GM12872 (cell line): Measurements from ENCODE around the gene RAB11B.

Experiments used
- TF ChIP-seq, protein P1 (sequence below): IDR thresholded peaks from 3 replicates; pipeline ENCODE4 v1.5.1; 2011; ENCODE audit warnings: low read depth, mild to moderate bottlenecking, low read length, moderate library complexity; ENCODE audit not compliant: insufficient read depth

The RAB11B gene

DNA sequence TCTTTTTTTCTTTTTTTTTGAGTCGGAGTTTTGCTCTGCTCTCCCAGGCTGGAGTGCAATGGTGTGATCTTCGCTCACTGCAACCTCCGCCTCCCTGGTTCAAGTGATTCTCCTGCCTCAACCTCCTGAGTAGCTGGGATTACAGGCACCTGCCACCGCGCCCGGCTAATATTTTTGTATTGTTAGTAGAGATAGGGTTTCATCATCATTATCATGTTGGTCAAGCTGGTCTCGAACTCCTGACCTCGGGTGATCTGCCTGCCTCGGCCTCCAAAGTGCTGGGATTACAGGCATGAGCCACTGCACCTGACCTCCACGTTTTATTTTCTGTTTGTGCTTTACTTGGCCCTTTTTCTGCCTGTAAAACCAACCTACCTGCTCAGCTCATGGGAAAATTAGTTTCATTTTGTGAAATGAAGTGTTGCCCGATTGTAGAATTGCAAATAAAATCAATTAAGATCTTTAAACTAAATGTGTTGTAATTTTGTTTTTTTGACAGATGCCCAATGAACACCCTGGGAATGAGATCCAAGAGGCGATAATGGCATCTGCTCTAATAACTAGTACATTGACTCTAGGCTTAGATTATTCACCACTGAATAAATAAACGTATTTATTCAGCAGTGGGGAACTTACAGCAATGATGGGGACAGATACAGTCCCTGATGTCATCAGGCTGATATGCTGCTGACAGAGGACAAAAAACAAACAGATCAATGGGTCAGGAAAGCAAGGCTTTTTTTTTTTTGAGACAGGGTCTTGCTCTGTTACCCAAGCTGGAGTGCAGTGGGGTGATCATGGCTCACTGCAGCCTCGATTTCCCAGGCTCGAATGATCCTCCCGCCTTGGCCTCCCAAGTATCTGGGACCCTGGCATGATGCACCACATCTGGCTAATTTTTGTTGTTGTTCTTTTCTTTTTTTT lies 2.2 kb upstream of the RAB11B start:
- TF ChIP-seq, protein P1, sequence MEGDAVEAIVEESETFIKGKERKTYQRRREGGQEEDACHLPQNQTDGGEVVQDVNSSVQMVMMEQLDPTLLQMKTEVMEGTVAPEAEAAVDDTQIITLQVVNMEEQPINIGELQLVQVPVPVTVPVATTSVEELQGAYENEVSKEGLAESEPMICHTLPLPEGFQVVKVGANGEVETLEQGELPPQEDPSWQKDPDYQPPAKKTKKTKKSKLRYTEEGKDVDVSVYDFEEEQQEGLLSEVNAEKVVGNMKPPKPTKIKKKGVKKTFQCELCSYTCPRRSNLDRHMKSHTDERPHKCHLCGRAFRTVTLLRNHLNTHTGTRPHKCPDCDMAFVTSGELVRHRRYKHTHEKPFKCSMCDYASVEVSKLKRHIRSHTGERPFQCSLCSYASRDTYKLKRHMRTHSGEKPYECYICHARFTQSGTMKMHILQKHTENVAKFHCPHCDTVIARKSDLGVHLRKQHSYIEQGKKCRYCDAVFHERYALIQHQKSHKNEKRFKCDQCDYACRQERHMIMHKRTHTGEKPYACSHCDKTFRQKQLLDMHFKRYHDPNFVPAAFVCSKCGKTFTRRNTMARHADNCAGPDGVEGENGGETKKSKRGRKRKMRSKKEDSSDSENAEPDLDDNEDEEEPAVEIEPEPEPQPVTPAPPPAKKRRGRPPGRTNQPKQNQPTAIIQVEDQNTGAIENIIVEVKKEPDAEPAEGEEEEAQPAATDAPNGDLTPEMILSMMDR, result no peak

DNA sequence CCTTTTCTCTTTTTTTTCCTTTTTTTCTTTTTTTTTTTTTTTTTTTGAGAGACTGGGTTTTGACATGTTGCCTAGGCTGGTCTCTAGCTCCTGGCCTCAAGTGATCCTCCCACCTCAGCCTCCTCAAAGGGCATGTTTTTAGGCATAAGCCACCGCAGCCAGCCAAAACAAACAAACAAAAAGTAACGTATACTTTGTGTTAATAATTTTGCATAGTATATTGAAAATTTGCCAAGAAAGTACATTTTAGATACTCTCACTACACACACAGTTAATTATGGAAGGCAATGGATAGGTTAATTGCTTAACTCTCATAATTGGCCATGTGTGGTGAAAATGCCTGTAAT lies 1.6 kb upstream of the RAB11B start:
- TF ChIP-seq, protein P1, result no peak

DNA sequence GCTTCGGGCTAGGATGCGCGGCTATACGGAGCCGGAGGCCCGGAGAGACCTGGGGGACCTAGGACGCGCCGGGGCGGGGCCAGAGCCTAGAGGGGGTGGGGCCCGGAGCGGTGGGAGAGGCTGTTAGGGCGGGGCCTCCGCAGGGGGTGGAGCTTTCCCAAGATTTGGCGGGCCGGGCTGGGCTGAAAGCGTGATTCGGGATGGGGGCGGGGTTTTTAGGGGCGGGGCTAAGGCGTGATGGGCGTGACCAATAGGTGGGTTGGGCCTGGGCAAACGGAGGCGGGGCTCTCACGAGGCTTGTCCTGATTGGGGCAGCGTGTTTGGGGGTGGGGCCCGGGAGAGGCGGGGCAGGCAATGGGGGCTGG lies 439 bp downstream of the RAB11B start:
- TF ChIP-seq, protein P1, result no peak

GRCh38 chr19:8391198-8392016 lies 1.2 kb downstream of the RAB11B start:
- TF ChIP-seq, protein P1, result no peak

DNA sequence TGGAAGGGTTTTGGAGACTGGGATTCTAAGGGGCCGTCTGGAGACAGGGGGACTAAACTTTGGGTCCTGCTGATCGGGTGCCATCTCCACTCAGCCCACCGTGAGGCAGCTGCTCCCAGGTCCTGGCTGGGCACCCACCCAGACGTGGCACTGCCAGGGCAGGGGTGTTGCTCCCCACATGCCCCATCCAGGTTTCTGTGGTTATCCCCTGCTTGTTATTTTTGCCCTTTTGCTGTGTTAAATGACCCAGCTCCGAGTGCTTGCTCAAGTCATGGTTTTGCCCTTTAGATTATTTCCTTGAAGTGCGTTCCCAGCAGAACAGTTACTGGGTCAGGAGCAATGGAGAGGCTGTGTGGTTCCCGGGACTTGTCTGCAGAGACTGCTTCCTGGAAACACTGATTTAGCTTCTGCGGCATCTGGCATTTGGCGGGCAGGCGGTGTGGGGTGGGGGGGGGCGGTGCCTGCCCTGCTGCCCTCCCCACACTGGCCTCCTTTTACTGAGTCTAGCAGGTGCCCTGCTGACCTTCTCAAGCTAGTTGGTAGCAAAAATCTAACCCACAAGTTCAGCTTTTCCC lies 1.9 kb downstream of the RAB11B start:
- TF ChIP-seq, protein P1, result no peak

- TF ChIP-seq, protein P1, result no peak
Measured at GRCh38 chr19:8393192-8393870, 3.2 kb downstream of the RAB11B start.

DNA sequence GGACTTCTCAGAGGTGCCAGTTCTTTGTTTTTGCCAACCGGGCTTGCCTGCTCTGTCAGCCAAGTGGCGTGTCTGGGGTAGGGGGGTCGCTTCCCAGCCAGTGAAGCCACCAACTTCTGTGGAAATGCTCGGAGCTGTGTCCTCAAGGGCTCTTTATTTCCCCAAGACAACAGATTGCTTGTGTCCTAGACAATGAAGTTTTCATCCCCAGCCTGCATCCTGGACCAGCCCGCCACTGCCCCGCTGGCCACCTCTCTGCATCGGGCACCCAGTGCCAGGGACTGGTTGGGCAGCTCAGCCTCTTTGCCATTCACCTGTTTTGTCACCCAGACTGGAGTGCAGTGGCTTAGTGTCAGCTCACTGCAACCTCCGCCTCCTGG lies 3.7 kb downstream of the RAB11B start:
- TF ChIP-seq, protein P1, result no peak
